HG03097 (cell line): ENCODE results near the gene DKKL1.

ENCODE experiments used
- ATAC-seq: cut with Tn5 transposase; IDR thresholded peaks from one replicate; pipeline ENCODE4 v1.9.1; 2021; ENCODE audit not compliant: unreplicated experiment, low FRiP score

DKKL1 gene

GRCh38 chr19:49418511-49418910, 54.8 kb downstream of the DKKL1 start:
- ATAC-seq: no peak

GRCh38 chr19:49419173-49419572, 55.5 kb downstream of the DKKL1 start:
- no peak for ATAC-seq

GRCh38 chr19:49420227-49420626, 56.5 kb downstream of the DKKL1 start:
- no peak for ATAC-seq

- ATAC-seq: no peak
Observed at GRCh38 chr19:49421039-49421877, 57.6 kb downstream of the DKKL1 start.

- no peak for ATAC-seq
Observed at GRCh38 chr19:49421878-49422202, 58.2 kb downstream of the DKKL1 start.

GRCh38 chr19:49422407-49423070, 58.9 kb downstream of the DKKL1 start:
- no peak for ATAC-seq

GRCh38 chr19:49423071-49423984, 59.7 kb downstream of the DKKL1 start, which contains the start of gene PTH2:
TSS of gene PTH2 (minus strand) at chr19:49423441. CDS start at chr19:49423339, 102 bp downstream.
- no peak for ATAC-seq

- no peak for ATAC-seq
Observed at GRCh38 chr19:49423985-49424303, 60.3 kb downstream of the DKKL1 start.
